CD4-positive, alpha-beta T cell (primary cell): ENCODE results near the gene IL9. TPM values are rescaled to one million over a fixed set of nuclear protein-coding genes. Genes with fewer than 3 reads are reported as not detected.

Experiments used
- ATAC-seq: fragments of 200-7000 bp; cut with Tn5 transposase; one replicate; pipeline ENCODE4 v1.10.0; 2022; ENCODE audit warnings: mild to moderate bottlenecking; ENCODE audit not compliant: poor library complexity
- CTCF ChIA-PET: fragments of 350-600 bp; sonication (Branson Sonifier 250); formaldehyde crosslinking; loops from one replicate; lab custom pipeline; 2021; ENCODE audit warnings: antibody characterized with exemption, inconsistent platforms; lab: Charles Lee
- POLR2A ChIA-PET: fragments of 350-600 bp; sonication (Branson Sonifier 250); formaldehyde crosslinking; loops from one replicate; lab custom pipeline; 2021; ENCODE audit warnings: antibody characterized with exemption, inconsistent platforms; lab: Charles Lee
- DNase-seq, 14 experiments: peaks; one replicate each; pipeline ENCODE4 v3.0.0-alpha.2; 2013 to 2020; ENCODE audit warnings: mixed read lengths in 2 of 14
- H3K27ac ChIP-seq, 2 donors: one replicate each; pipeline versions ENCODE4 v1.5.1 to v1.7.0; 2013; ENCODE audit warnings: low read length in 2 of 2, low read depth in 1 of 2, mild to moderate bottlenecking in 1 of 2
- H3K27me3 ChIP-seq, 2 experiments: 1 replicate in 1 of 2; 2 replicates in 1 of 2; pipeline versions ENCODE4 v1.6.1 to v1.7.0; 2013; ENCODE audit warnings: low read length in 2 of 2, control low read depth in 1 of 2, mild to moderate bottlenecking in 1 of 2, moderate library complexity in 1 of 2; ENCODE audit not compliant: insufficient read depth in 2 of 2, control insufficient read depth in 1 of 2
- H3K36me3 ChIP-seq: one replicate; pipeline ENCODE4 v1.6.1; 2013; ENCODE audit warnings: low read length, control low read depth; ENCODE audit not compliant: insufficient read depth
- H3K4me1 ChIP-seq: one replicate; pipeline ENCODE4 v1.6.1; 2013; ENCODE audit warnings: low read length, control low read depth; ENCODE audit not compliant: insufficient read depth
- H3K4me3 ChIP-seq: one replicate; pipeline ENCODE4 v1.5.1; 2013; ENCODE audit warnings: mild to moderate bottlenecking, low read length, moderate library complexity
- H3K9me3 ChIP-seq, 2 experiments: 1 replicate in 1 of 2; 2 replicates in 1 of 2; pipeline versions ENCODE4 v1.6.1 to v1.7.0; 2013; ENCODE audit warnings: low read length in 2 of 2, mild to moderate bottlenecking in 2 of 2, control low read depth in 1 of 2, moderate library complexity in 1 of 2; ENCODE audit not compliant: control insufficient read depth in 1 of 2, insufficient read depth in 1 of 2
- H3K27ac Mint-ChIP-seq: one replicate; pipeline ENCODE4 v1.8.0; 2020; ENCODE audit warnings: mixed read lengths
- H3K27me3 Mint-ChIP-seq: one replicate; pipeline ENCODE4 v1.8.0; 2021; ENCODE audit warnings: mixed read lengths
- H3K36me3 Mint-ChIP-seq: one replicate; pipeline ENCODE4 v1.8.0; 2021; ENCODE audit warnings: low read depth, mixed read lengths
- H3K4me1 Mint-ChIP-seq: one replicate; pipeline ENCODE4 v1.8.0; 2021; ENCODE audit warnings: low read depth, mixed read lengths
- H3K4me3 Mint-ChIP-seq: one replicate; pipeline ENCODE4 v1.8.0; 2020; ENCODE audit warnings: mild to moderate bottlenecking, mixed read lengths
- H3K9me3 Mint-ChIP-seq: one replicate; pipeline ENCODE4 v1.8.0; 2020; ENCODE audit warnings: mixed read lengths
- intact Hi-C, 2 experiments: fragments of 100-400 bp; cut with DNase I in 1 of 2; cut with micrococcal nuclease in 1 of 2; formaldehyde crosslinking; loops; one replicate each; pipeline versions ENCODE4 v1.15.1 to v1.9.0; 2023 to 2025; cut with DNase I, micrococcal nuclease
- total RNA-seq, 174 experiments: library from RNA in 2 of 174; stranded (reverse) in 2 of 174; gene quantifications; one replicate each; pipeline ENCODE4 v1.2.3 and lab custom pipeline; 2021 to 2026
- TF ChIP-seq, protein P1 (sequence below): fragments of 200-600 bp; IDR thresholded peaks from one replicate; pipeline ENCODE4 v1.8.0; 2022; ENCODE audit warnings: antibody characterized with exemption, mild to moderate bottlenecking

The IL9 gene
- total RNA-seq, 2 experiments from 2014 or later, result not detected

DNA sequence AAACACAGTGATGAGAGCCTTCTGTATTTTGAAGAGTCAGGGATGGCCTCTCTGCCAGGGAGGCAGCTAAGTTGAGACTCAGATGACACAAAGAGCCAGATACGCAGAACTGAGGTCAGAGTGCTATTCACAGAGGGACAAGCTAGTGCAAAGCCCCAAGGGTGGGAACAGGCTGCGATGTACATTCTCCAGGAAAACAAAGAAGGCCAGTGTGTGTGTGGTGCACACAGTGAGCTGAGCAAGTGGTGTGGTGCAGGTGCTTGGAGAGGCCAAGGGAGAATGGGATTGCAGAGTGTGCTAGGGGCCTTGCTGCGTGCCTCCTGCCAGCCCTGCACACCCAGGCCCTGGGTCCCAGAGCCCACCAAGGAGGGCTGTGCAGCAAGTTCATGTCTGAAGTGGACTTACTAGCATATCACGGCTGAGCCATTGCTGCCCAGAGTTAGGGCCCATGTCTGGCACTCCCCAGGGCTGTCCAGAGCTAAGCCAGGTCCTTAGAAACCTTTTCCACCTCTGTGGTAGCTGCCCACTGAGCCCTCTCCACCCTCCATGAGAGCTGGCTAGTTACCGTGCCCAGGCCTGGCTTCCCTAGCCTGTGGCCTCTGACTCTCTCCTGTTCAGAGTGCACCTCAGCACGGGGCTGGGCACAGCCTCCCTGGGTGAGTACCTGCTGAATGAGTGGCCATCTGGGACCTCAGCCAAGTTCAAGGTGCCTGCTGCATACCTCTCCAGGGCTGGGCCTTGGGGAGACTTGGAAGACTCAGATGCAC, 51.9 kb downstream of the IL9 start:
- Mint-ChIP-seq H3K27ac (no peak overlapping the region), H3K36me3 (no peaks in the 10 kb centered on the region), H3K27me3 (peaks cover 38% of the 10 kb centered on the region), H3K4me3 (no peak overlapping the region), H3K4me1 (no peaks in the 10 kb centered on the region), H3K9me3 (no peaks in the 10 kb centered on the region)
- TF ChIP-seq, protein P1, sequence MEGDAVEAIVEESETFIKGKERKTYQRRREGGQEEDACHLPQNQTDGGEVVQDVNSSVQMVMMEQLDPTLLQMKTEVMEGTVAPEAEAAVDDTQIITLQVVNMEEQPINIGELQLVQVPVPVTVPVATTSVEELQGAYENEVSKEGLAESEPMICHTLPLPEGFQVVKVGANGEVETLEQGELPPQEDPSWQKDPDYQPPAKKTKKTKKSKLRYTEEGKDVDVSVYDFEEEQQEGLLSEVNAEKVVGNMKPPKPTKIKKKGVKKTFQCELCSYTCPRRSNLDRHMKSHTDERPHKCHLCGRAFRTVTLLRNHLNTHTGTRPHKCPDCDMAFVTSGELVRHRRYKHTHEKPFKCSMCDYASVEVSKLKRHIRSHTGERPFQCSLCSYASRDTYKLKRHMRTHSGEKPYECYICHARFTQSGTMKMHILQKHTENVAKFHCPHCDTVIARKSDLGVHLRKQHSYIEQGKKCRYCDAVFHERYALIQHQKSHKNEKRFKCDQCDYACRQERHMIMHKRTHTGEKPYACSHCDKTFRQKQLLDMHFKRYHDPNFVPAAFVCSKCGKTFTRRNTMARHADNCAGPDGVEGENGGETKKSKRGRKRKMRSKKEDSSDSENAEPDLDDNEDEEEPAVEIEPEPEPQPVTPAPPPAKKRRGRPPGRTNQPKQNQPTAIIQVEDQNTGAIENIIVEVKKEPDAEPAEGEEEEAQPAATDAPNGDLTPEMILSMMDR, result no peak
- Histone ChIP-seq H3K27me3 (peaks cover 7 to 10% of the 10 kb centered on the region in 2 experiments), H3K27ac (no peak overlapping the region), H3K4me3 (no peak overlapping the region), H3K4me1 (no peaks in the 10 kb centered on the region), H3K9me3 (peaks cover 0 to 1% of the 10 kb centered on the region in 2 experiments), H3K36me3 (no peaks in the 10 kb centered on the region)
- DNase-seq (peak in 1 of 14 experiments; percentile 1), ATAC-seq (no peak)
- ChIA-PET POLR2A (no interaction called here), CTCF (no interaction called here)
- intact Hi-C loops, result no loop called here

- H3K4me3 ChIP-seq, result no peak overlapping the region
- POLR2A ChIA-PET, result no interaction called here
- intact Hi-C loops, result no loop called here
- Mint-ChIP-seq H3K27me3 (peaks cover 39% of the 10 kb centered on the region), H3K4me1 (no peaks in the 10 kb centered on the region), H3K9me3 (no peaks in the 10 kb centered on the region), H3K27ac (no peak overlapping the region), H3K36me3 (no peaks in the 10 kb centered on the region), H3K4me3 (no peak overlapping the region)
- no peak overlapping the region for H3K27ac ChIP-seq
- peaks cover 7 to 10% of the 10 kb centered on the region in 2 experiments for H3K27me3 ChIP-seq
- no peaks in the 10 kb centered on the region for H3K36me3 ChIP-seq
- TF ChIP-seq, protein P1, result no peak
- DNase-seq (no peak), ATAC-seq (no peak)
- H3K4me1 ChIP-seq, result no peaks in the 10 kb centered on the region
- peaks cover 3 to 7% of the 10 kb centered on the region in 2 experiments for H3K9me3 ChIP-seq
- CTCF ChIA-PET, result no interaction called here
Measured at GRCh38 chr5:135842737-135843136, 52.9 kb downstream of the IL9 start.

Other genes starting within 250 kb of the IL9 start
- not detected for gene SLC25A48, start 61.2 kb downstream of the IL9 start, total RNA-seq
- not detected for gene LECT2, start 59.1 kb upstream of the IL9 start, total RNA-seq
- gene TGFBI, start 133.1 kb upstream of the IL9 start, total RNA-seq, result 1 to 10 TPM; 4.8 to 5.9 TPM
- 10 to 100 TPM in 1 of 2 experiments, 1 to 10 TPM in 1; 9.1 to 10.1 TPM for gene SMAD5, start 237.0 kb upstream of the IL9 start, total RNA-seq